Loucy (cell line): ENCODE results near the gene FMO5.
"Not testable (repeated sequence)": the region's sequence is repeated elsewhere in the genome, so short reads cannot be mapped to it uniquely, and the experiment has no call there.

Source experiments
- H2AFZ ChIP-seq: fragments of 200-600 bp; sonication (generic); 2 replicates; pipeline ENCODE4 v1.6.0; 2016; ENCODE audit warnings: antibody characterized with exemption, mild to moderate bottlenecking, low read length, moderate library complexity
- H3F3A ChIP-seq: fragments of 200-600 bp; 2 replicates; pipeline ENCODE4 v1.6.0; 2016; ENCODE audit warnings: antibody characterized with exemption, low read depth, mild to moderate bottlenecking
- H3K27me3 ChIP-seq: fragments of 200-600 bp; sonication (generic); 2 replicates; pipeline ENCODE4 v1.6.1; 2014; ENCODE audit warnings: low read length, mild to moderate bottlenecking; ENCODE audit not compliant: insufficient read depth, poor library complexity, severe bottlenecking
- H3K36me3 ChIP-seq: fragments of 200-600 bp; sonication (generic); 2 replicates; pipeline ENCODE4 v1.6.1; 2016; ENCODE audit warnings: low read length; ENCODE audit not compliant: insufficient read depth
- H3K4me1 ChIP-seq: fragments of 200-600 bp; sonication (generic); 2 replicates; pipeline ENCODE4 v1.5.1; 2014; ENCODE audit warnings: low read length, mild to moderate bottlenecking; ENCODE audit not compliant: insufficient read depth, poor library complexity, severe bottlenecking
- H3K4me2 ChIP-seq: fragments of 200-600 bp; sonication (generic); 2 replicates; pipeline ENCODE4 v1.6.0; 2014; ENCODE audit warnings: antibody characterized with exemption, low read length, low read depth, mild to moderate bottlenecking; ENCODE audit not compliant: poor library complexity, severe bottlenecking
- H3K4me3 ChIP-seq: fragments of 200-600 bp; sonication (generic); 2 replicates; pipeline ENCODE4 v1.5.1; 2014; ENCODE audit warnings: low read length, mild to moderate bottlenecking, mixed read lengths; ENCODE audit not compliant: poor library complexity, severe bottlenecking
- H3K79me2 ChIP-seq: fragments of 200-600 bp; sonication (generic); 2 replicates; pipeline ENCODE4 v1.6.1; 2014; ENCODE audit warnings: low read length; ENCODE audit not compliant: insufficient read depth
- H3K9ac ChIP-seq: fragments of 200-600 bp; sonication (generic); 2 replicates; pipeline ENCODE4 v1.6.0; 2014; ENCODE audit warnings: mild to moderate bottlenecking, low read depth, low read length, moderate library complexity; ENCODE audit not compliant: poor library complexity, severe bottlenecking
- H3K9me2 ChIP-seq: fragments of 200-600 bp; sonication (generic); replicated peaks from 2 replicates; pipeline ENCODE4 v1.6.1; 2016; ENCODE audit warnings: low read depth, low read length, mixed read lengths
- H3K9me3 ChIP-seq: fragments of 200-600 bp; sonication (generic); 2 replicates; pipeline ENCODE4 v1.6.1; 2014; ENCODE audit warnings: mild to moderate bottlenecking, antibody characterized with exemption, low read length, low read depth; ENCODE audit not compliant: insufficient read depth
- H4K20me1 ChIP-seq: fragments of 200-600 bp; sonication (generic); 2 replicates; pipeline ENCODE4 v1.6.0; 2014; ENCODE audit warnings: antibody characterized with exemption, low read length, mild to moderate bottlenecking; ENCODE audit not compliant: insufficient read depth, poor library complexity, severe bottlenecking
- EZH2phosphoT487 ChIP-seq: fragments of 200-600 bp; IDR thresholded peaks from 2 replicates; pipeline ENCODE4 v1.6.1; 2018; ENCODE audit warnings: antibody characterized with exemption, mild to moderate bottlenecking, moderate library complexity, borderline replicate concordance
- TF ChIP-seq, protein P1 (sequence below): fragments of 200-600 bp; sonication (generic); conservative IDR thresholded peaks from 2 replicates; pipeline ENCODE4 v1.5.1; 2014; ENCODE audit warnings: mild to moderate bottlenecking, antibody characterized with exemption, low read length

Gene FMO5

DNA sequence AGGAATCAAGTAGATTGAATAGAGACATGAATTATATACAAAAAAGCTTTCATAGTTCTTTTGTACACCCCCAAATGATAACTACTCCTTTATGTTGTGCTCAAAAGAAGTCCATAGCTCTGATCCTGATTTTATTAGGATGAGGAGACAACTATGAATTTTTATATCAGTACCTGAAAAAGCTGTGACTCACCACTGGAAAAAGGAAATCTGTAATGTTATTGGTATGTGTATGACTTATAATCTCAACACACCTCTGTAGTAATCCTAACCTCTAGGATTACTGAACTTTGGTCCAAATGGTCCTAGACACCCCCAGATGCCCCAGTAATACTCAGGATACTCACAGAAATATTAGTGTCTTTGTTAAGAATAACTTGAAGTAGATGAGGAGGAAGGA lies 63.0 kb downstream of the FMO5 start:
- H3K4me3 ChIP-seq: no peak overlapping the region
- peaks cover 7% of the 10 kb centered on the region; the same call in 1 of the 2 replicates for H3K79me2 ChIP-seq
- H3K9me3 ChIP-seq: no peaks in the 10 kb centered on the region
- H3K4me2 ChIP-seq: no peak overlapping the region
- peaks cover 48% of the 10 kb centered on the region for H3K36me3 ChIP-seq
- H3K4me1 ChIP-seq: peaks cover 4% of the 10 kb centered on the region
- TF ChIP-seq, protein P1, sequence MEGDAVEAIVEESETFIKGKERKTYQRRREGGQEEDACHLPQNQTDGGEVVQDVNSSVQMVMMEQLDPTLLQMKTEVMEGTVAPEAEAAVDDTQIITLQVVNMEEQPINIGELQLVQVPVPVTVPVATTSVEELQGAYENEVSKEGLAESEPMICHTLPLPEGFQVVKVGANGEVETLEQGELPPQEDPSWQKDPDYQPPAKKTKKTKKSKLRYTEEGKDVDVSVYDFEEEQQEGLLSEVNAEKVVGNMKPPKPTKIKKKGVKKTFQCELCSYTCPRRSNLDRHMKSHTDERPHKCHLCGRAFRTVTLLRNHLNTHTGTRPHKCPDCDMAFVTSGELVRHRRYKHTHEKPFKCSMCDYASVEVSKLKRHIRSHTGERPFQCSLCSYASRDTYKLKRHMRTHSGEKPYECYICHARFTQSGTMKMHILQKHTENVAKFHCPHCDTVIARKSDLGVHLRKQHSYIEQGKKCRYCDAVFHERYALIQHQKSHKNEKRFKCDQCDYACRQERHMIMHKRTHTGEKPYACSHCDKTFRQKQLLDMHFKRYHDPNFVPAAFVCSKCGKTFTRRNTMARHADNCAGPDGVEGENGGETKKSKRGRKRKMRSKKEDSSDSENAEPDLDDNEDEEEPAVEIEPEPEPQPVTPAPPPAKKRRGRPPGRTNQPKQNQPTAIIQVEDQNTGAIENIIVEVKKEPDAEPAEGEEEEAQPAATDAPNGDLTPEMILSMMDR: no peak
- TF ChIP-seq EZH2phosphoT487: no peak
- H3F3A ChIP-seq: no peaks in the 10 kb centered on the region
- H3K27me3 ChIP-seq: no peaks in the 10 kb centered on the region
- no peak overlapping the region for H2AFZ ChIP-seq
- no peaks in the 10 kb centered on the region for H3K9me2 ChIP-seq
- no peak overlapping the region for H3K9ac ChIP-seq
- no peaks in the 10 kb centered on the region for H4K20me1 ChIP-seq

DNA sequence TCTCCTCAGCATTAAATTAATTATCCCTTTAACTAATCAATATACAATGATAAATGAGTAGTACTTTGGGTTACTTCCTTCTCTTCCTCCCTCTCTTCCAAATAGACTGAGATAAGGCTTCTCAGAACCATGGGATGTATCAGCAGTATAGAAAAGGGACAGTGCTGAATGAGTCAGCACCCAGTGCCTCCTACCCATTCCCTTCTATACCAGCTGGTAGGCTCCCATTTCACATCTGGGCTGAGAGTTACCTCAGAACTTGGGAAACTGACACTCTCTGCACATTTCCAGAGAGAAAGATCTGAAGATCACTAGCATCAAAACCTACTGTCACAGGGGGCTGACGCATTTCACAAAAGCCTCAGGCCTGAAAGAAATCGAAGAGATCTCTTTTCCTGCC lies 68.0 kb downstream of the FMO5 start:
- not testable (repeated sequence) for H2AFZ ChIP-seq, H3K9me2 ChIP-seq, H3K9ac ChIP-seq, H3K27me3 ChIP-seq, H3K9me3 ChIP-seq, H3K4me3 ChIP-seq, H4K20me1 ChIP-seq, H3F3A ChIP-seq, H3K79me2 ChIP-seq, H3K4me1 ChIP-seq, H3K4me2 ChIP-seq
- peaks cover 43% of the 10 kb centered on the region for H3K36me3 ChIP-seq

DNA sequence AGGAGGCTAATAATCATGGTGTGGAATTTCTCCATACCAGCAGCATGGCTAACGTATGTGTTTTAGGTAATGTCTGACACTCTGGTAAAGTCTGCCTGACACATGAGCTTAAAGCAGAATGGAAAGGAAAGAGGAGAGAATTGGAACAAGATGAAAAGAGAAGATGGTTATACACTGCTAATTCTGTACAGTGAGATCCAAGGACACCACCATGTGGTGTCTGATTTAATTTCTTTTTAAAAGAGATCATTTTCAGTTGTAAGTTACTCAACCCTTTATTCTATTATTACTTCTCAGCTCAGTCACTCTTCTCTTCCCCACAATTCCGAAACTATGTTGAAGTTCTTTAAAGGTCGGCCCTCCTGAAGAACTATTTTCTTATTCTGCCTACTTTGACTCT lies 68.5 kb downstream of the FMO5 start:
- no peak overlapping the region for H2AFZ ChIP-seq
- no peaks in the 10 kb centered on the region for H3F3A ChIP-seq
- no peak overlapping the region for H3K4me3 ChIP-seq
- TF ChIP-seq EZH2phosphoT487: no peak
- TF ChIP-seq, protein P1: no peak
- no peak overlapping the region for H3K9ac ChIP-seq
- no peaks in the 10 kb centered on the region for H3K4me1 ChIP-seq
- no peaks in the 10 kb centered on the region for H3K9me3 ChIP-seq
- H4K20me1 ChIP-seq: no peaks in the 10 kb centered on the region
- no peaks in the 10 kb centered on the region for H3K27me3 ChIP-seq
- H3K4me2 ChIP-seq: no peak overlapping the region
- H3K79me2 ChIP-seq: no peaks in the 10 kb centered on the region
- peaks cover 43% of the 10 kb centered on the region for H3K36me3 ChIP-seq
- H3K9me2 ChIP-seq: no peaks in the 10 kb centered on the region

DNA sequence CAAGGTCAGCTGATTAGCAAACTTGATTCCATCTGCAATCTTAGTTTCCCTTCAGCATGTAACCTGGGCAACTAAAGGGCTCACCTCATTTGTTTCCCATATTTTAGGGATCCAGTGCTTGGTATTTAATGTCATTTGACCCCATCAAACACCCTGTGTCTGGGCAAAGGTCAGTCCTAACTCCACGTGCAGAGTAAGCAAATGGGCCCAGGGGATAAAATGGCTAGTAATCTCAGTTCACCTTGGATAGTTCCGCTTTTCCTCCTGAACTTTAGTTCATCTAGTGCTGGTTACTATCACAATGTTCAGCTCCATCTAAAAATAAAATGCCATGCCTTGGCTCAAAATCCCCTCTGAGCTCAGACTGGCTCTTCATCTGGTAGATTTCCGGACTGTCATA lies 72.4 kb downstream of the FMO5 start:
- Histone ChIP-seq H3K9ac (no peak overlapping the region), H3K36me3 (peaks cover 7% of the 10 kb centered on the region; the same call in 1 of the 2 replicates), H3K9me2 (no peaks in the 10 kb centered on the region), H3K4me3 (no peak overlapping the region), H3K27me3 (no peaks in the 10 kb centered on the region), H2AFZ (no peak overlapping the region), H3K9me3 (no peaks in the 10 kb centered on the region), H3K4me1 (no peaks in the 10 kb centered on the region), H3K79me2 (no peaks in the 10 kb centered on the region), H4K20me1 (no peaks in the 10 kb centered on the region), H3F3A (no peaks in the 10 kb centered on the region), H3K4me2 (no peak overlapping the region)
- TF ChIP-seq EZH2phosphoT487: no peak
- TF ChIP-seq, protein P1: no peak
